Right forelimb (tissue), 1 donor: ENCODE measurements around the gene ZAR1L.

Source experiments
- DNase-seq: peaks from one replicate; pipeline ENCODE4 v3.0.0-alpha.2; 2018

ZAR1L gene

DNA sequence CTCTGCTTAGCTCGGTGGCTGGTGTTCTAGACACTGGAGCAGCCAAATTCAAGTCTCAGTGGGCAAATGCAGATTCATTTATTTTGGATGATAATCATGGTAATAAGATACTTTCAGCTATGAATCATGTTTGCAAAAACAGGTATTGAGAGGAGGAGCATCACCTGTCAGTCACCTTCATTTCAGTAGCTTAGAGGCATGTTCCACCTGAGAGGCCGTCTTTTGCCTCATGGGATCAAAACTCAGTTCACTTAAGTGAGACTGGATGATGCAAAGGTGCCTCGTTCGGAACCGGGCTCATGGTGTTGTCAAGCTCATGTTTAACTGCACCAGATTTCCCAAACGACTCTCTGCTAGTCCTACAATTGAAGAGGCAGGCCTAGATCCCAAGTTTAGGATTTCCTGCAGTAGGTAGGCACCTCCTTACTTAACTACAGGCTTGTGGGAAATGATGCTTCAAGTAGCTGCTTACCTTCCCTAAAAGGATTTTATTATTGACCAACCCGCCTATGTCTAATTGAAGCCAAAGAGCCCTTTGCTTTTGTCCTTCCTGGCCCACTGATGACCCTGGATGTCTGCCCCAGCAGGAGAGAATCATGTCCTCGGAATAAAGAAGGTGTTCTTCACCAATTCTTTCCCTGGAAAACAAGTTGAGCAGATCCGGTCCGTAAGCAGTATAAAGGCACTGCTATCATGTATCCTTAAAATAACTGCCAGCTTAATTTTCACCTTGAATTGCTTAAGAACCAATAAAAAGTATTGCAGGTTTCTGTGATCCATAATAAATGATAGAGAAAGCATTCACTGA, 60.0 kb downstream of the ZAR1L start:
- DNase-seq: no peak

DNA sequence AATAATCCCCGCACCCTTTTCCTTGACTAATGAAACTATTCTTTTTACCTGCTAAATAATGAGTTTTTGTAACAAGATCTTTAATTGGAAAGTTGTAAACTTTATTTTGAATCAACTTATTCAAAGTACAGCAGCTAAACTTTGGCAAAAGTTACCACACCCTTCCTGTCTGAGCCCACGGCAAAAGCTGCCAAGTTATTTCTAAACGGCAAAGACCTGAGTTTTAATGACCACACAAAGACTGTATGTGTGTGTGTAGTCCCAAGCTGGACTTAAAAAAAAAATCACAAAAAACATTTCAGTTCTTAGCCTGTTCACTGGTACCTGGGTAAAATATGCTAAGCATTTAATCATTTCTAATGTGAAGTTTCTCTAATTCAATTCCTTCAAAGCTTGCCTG, 60.7 kb downstream of the ZAR1L start:
- DNase-seq: no peak

DNA sequence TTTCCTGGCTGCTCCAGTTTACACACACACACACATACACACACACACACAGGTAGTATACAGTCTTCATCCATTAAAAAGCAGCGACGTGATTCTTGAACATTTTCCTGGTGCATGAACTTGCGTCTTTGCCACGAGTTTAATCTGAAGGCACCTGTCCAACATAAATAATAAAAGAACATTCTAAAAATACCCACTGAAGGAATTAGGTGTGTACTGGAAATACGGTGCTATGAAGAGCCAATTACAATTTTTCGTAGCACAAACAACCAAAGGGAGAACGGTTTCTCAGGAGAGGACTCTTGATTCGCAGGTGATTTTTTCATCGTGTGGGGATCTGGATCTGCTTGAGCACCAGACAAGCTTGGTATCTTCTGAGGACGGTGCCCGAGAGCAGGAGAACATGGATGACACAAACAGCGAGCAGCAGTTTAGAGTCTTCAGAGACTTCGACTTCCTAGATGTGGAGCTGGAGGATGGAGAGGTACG, 61.2 kb downstream of the ZAR1L start:
- DNase-seq: no peak
